K562 (cell line): Measurements from ENCODE around the gene SLC9A3. TPM values are rescaled to one million over a fixed set of nuclear protein-coding genes. Genes with fewer than 3 reads are reported as not detected.

ENCODE experiments used
- ESRRA ChIP-seq: fragments of 450-650 bp; IDR thresholded peaks from 2 replicates; pipeline ENCODE4 v1.6.1; 2014; ENCODE audit warnings: low read depth, mild to moderate bottlenecking, moderate library complexity, borderline replicate concordance
- MAZ ChIP-seq, 2 experiments: fragments of 450-650 bp in 1 of 2; sonication (generic) in 1 of 2; formaldehyde crosslinking; IDR thresholded peaks in 1 of 2; conservative IDR thresholded peaks in 1 of 2; 2 replicates each; pipeline versions ENCODE4 v1.4.0 to v1.5.0; 2020; ENCODE audit warnings: mild to moderate bottlenecking in 1 of 2, missing genetic modification reagents in 1 of 2
- MYNN ChIP-seq, 2 experiments: sonication (generic); formaldehyde crosslinking in 1 of 2; IDR thresholded peaks; 2 replicates each; pipeline versions ENCODE4 v1.5.0 to v1.6.1; 2016 to 2020; ENCODE audit warnings: antibody characterized with exemption in 1 of 2, missing genetic modification reagents in 1 of 2
- ZBTB40 ChIP-seq, 2 experiments: fragments of 450-650 bp in 1 of 2; sonication (generic) in 1 of 2; formaldehyde crosslinking in 1 of 2; IDR thresholded peaks; 2 replicates each; pipeline versions ENCODE4 v1.7.1 to v1.9.0; 2016 to 2022; ENCODE audit warnings: inconsistent platforms in 1 of 2, mild to moderate bottlenecking in 1 of 2, missing genetic modification reagents in 1 of 2
- polyA plus RNA-seq, 8 experiments: library from polyadenylated mRNA; depleted of rRNA in 4 of 8; stranded (reverse) in 5 of 8; unstranded in 3 of 8; fragments of >200 nt; fragmentation: Nextera tagmentation in 2 of 8; fragmentation: Illumina TruSeq in 1 of 8; extraction: Ambion mirVana in 2 of 8; extraction: Trizol in 1 of 8; gene quantifications; 2 replicates each; pipeline versions ENCODE4 v1.2.1 to v1.2.3, GENCODE V29; 2011 to 2014; ENCODE audit warnings: inconsistent platforms in 1 of 8, missing spikeins in 1 of 8
- total RNA-seq, 7 experiments: library from RNA; depleted of rRNA in 6 of 7; stranded (reverse); fragments of >200 nt in 6 of 7; fragmentation: Illumina TruSeq in 2 of 7; extraction: Trizol in 2 of 7; gene quantifications; 2 replicates each; pipeline versions ENCODE4 v1.2.1 to v1.2.3, GENCODE V29; 2011 to 2021; ENCODE audit warnings: low replicate concordance in 1 of 7

Gene SLC9A3
- total and polyA plus RNA-seq, 9 of the 15 experiments (the other 6 are each of a cell fraction or from before 2014, with no cell fraction given): 1.5 to 5.8 (median 3.7) TPM; not detected in 2

GRCh38 chr5:543755-544674 lies 19.8 kb upstream of the SLC9A3 start (continued):
- 0 out of 4 replicates have a peak, but pooled peaks of 1 of the 2 experiments have one; percentile 38 for TF ChIP-seq MAZ (CRISPR knock-in tag; conservative IDR thresholded peaks at IDR 0.05 in 1 of 2, IDR thresholded peaks at IDR 0.05 in 1 of 2)
- TF ChIP-seq ZBTB40 (IDR thresholded peaks at IDR 0.05): peak; percentile 28; the same call in 1 of the 2 replicates
- no peak for TF ChIP-seq ZBTB40 (CRISPR knock-in tag; IDR thresholded peaks at IDR 0.05)
- no peak for TF ChIP-seq MYNN (IDR thresholded peaks at IDR 0.05)
- TF ChIP-seq MYNN (CRISPR knock-in tag; IDR thresholded peaks at IDR 0.05): no peak
- TF ChIP-seq ESRRA: 0 out of 2 replicates have a peak, but pooled peaks have one; percentile 29
